NCI-H2171 treated with DMSO at 0.1 percent for 48 hours (cell line): Measurements from ENCODE around the gene FTO.

ENCODE experiments used
- DNase-seq: peaks from one replicate; lab custom pipeline; 2025; lab: John Stamatoyannopoulos, UW

FTO gene

DNA sequence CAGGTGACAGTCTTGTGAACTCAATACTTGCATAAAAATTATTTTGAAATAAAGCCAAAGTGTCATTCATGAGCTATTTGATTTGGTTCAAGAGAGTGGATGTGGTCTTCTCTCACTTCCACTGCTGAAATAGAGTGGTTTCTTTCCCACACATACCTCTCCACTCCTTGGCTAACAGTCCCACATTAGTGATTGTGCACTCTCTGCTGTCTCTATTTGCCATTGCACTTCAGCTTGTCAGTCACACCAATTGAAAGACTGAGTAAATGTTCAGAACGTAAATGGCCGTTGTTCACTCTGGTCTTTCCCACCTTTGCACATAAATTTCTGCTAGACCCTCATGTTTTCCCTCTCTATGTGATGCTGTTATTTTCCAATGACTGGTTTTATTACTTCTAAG lies 197.5 kb downstream of the FTO start:
- DNase-seq, result no peak

DNA sequence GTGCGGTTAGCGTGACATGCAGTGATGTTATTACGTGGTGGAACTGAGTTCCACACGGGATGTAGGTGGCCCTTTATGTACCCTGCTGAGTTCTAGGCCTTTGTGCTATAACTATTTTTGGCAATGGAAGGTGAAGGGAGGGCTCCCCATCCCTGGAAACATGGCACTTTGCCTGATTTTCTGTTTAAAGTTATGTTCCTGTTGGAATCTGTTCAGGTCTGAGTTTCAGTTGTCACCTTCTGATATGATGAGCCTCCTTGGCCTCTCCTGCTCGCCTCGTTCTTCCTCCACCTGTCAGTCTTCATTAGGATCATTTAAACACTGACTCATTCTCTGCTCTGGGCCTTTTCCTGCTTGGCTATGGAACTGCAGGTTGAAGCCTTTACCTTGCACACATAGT lies 200.6 kb downstream of the FTO start:
- DNase-seq, result peak; percentile 40

DNA sequence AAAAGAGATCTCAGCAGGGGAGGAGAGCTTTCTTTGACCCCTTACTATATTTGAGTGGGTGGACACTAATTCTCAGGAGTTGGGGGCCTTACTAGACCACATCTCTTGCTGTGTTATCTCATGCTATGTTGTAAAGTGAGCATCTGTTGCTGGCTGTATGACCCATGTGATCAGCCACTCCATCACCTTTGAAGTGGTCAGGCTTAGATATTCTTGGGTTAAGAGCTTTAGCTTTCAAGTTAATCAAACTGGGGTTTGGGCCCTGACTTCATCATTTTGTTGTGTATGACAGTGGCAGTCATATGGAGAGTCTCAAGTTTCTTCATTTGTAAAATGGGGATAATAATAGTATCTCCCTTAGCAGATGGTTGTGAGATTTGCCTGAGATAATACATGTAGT lies 201.1 kb downstream of the FTO start:
- no peak for DNase-seq

DNA sequence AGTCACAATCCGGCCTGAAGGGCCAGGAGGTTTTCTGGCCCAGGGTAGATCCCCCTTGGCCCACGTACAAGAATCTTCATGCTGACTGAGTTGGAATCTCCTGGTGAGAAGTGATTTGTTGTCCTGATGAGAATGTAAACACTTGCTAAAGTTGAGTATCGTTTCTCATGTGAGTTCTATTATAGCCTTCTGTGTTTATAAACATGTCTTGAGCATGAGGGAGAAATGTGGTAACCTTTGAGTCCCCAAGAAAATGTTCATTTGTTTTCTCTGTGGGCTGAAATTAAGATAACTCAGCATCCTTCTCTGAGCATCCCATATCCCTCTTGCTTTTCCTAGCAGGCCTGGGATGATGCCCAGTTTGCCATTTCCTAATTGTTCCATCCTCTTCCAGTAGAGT lies 204.8 kb downstream of the FTO start:
- no peak for DNase-seq

DNA sequence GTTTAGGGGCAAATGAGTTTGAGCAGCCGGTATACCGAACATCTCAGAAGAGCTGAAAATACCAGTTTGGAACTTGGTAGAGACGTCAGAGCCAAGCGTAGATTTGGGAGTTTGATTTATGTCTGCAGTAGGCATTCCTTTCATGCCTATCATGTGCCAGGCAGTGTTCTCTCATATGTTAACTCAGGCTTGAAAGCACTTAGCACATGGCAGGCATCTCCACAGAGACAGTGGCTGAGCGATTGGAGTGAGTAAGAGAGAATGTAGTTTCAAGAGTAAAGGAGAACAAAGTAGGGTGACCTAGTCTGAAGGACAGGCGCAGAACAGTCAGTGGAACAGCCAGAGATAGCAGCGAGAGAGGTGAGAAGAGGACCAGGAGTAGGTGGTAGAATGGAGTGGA lies 207.0 kb downstream of the FTO start:
- DNase-seq, result no peak

DNA sequence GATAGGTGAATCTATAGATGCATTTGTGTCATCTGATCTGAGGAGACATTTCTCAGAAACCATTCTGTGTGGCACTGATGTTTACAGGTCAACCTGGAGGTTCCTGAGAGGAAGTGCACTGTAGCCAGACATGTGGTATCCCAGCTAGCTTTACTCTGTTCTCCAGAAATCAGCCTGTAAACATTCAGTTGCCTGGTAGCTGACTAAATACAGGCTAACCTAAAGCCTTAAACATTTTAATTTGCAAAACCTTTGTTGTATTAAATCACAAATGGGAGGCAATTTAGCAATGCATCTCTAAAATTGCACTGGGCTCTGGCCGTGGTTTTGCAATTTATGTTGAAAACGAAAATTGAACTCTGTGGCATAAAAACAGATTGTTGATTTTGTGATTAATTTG lies 207.6 kb downstream of the FTO start:
- DNase-seq, result no peak

DNA sequence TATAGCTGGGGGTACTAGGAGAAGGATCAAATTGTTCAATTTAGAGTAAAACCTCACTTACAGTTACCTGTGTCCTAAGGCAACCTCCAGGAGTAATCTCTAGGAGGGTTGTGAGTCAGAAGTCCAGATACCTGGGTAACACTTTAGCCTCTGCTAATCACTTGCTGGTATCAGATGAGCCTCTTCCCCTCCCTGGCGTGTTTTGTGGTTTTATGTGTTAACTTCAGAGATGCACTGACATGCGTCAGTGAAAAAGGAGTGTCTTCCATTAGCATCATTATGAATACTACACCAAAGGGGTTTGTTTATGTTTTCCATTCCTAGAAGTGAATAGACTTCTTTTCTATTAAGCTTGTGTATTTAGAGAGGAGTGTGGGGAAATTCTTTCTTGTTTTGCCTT lies 208.2 kb downstream of the FTO start:
- no peak for DNase-seq

DNA sequence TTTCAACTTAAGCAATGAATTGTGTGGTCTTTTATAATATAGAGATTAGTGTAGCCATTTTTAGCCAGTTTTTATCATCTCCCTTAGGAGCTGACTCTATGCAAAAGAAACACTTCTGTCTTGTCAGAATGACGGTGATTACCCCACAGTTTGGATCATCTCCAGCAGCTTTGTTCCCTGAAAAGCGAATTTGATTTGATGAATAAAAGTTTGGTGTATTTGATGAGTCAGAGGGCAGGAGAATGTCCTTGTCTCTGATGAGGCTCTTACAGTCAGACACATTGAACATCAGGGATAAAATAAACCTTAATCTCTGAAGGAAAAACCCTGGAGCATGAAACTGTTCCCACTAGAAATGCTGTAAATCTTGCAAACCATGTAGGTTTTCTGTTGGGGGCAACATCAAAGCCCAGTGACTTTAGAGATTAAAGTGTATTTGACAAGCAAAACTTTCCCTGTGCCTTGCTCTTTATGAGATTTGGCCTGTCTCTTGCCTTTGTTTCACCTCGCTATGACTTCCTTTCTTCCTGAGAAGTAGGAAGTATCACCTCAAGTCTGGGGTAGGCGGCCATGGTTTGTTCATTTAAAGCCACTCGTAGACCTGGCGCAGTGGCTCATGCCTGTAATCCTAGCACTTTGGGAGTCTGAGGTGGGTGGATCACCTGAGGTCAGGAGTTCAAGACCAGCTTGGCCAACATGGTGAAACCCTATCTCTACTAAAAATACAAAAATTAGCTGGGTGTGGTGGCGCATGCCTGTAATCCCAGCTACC lies 209.3 kb downstream of the FTO start:
- no peak for DNase-seq

DNA sequence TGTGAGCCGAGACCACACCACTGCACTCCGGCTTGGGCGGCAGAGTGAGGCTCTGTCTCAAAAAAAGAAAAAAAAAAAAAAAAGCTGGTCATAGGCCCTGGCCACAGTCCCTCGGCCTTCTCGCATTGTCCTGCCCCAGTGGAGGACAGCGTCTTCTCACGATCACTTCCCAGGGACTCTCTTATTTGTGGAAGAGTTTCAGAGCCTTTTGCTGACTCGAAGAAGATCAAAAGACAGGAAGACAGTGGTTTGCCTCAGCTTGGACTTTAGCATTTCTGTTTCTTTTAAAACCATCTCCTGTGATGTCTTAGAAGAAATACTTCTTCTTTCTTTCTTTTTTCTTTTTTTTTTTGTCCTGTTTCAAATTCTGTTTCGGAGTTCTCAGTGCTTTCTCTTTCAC lies 210.0 kb downstream of the FTO start:
- no peak for DNase-seq

DNA sequence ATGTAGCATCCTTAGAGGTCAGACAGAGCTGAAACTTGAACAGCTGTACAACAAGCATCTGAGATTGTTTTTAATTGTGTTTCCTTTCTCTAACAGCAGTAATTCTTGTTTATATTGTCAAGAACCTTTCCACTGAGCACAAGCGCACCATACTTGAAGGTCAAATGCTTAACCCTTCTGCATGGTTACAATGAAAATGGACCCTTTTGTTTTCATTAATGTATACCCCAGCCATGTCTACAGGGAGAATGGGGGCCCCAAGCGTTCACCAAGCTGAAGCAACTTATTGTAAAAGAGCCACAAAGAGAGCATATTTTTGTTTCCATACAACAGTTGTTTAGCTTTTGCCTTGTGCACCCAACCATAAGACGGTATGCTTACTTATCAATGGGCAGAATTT lies 210.8 kb downstream of the FTO start:
- DNase-seq, result no peak

DNA sequence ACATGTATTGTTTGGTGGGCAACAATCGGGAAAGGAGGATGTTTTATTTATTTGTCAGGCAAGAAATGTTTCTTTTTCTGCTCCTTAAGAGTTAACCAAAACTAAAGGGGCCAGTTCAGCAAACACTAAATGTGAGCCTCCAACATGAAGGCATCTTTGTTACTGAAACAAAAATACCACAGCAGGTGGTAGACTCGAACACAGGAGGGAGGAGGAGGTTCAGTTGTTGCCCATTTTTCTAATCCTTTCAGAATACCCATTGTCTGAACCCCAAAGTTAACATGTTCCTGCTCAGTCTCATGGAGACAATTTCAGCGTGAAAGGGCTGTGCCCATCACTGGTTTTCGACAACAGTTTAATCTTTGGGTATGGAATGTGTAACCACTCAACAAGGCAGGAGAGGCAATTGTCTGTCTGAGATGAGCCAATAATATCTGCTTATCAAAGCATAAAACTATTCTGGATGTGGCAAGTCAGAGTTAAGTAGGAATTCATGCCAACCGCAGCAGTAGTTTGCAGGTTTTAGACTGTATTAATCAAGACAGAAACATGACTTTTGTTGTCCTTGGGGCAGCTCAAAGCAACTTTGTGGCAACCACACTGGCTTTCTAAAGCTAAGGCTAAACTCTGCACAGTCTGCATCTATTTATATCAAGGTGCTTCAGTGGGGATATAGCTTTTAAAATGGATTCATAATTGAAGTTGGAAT lies 211.7 kb downstream of the FTO start:
- DNase-seq, result no peak

DNA sequence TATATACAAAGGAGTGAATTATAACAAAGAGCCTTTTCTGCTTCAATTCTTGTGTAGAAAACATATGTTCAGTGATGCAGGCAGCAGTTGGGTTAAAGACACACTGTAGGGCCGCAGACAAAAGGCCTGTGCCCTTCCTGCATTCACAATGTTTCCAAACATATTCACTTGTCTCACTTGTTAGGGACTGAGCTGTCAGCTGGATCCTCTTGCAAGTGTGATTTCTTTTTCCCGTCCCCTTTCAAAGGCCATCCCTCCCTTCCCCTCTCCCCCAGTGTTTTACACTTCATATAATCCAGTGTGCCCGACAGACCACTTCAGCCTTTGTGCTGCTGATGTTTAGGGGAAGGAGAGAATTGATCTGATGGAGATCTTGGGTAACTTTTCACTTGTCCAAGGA lies 217.0 kb downstream of the FTO start:
- no peak for DNase-seq

DNA sequence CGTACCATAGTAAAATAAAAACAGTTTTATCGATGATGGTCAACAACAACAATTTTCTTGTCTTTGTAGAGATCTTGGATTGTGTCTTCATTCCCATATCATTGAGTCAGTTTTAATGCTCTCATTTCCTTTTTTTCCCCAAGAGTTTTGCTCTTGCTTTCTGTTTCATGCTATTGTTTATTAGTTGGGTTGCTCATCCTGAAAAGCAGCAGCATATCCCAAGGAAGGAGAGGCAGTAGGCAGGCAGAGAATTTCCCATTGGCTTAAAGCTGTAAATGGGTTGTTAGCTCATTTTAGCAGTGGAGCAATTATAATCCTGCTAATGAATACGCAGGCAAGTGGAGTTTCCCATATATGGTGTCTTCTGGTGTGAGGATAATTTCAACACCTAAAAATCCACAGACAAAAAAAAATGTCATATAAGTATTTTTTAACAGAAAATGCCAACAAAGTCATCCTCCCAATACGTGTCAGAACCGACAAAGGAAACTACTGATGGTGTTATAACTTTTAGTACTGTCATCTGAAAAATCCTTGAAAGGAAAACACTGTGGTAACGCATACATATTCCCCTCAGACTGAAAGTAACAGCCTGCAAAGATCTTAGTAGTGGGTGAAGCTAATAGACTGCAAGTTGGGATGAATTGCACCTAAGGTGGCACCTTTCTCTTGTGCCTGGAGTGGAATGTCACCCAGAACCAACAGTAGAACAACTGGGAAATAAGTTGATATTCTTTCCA lies 218.3 kb downstream of the FTO start:
- DNase-seq, result no peak

DNA sequence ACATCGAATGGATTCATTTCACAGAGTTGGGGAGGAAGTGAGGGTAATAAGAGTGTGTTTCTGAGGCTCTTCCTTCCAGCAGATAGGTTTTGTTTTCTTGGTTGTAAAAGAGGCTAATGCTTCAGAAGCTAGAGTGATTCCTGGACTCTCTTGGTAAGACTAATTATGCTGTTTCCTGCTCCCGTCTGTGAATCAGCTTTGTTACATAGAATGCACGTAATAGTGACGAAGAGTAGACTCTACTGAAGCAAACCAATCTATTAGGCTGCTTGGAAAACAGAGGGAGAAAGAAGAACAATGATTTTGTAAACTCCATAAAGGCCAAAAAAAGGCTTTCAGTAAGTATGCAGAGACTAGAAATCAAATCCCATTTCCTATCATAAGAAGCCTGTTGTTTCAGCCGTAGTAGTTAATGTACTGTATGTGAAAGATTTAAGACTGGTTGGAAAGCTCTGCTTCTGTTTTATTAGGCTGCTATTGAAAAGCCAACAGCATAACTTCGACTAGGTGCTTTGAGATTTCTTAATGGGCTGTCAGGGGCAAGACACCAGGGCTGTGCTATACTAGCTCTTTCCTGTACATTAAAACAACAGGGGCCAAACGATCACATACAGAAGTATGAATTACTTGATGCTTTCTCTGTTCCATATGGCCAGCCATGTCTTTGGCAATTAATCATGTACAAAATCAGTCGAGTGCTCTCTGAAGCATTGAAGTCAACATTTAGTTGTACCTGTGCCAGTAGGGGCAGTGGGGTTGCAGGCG lies 219.0 kb downstream of the FTO start:
- peak; percentile 95 for DNase-seq

DNA sequence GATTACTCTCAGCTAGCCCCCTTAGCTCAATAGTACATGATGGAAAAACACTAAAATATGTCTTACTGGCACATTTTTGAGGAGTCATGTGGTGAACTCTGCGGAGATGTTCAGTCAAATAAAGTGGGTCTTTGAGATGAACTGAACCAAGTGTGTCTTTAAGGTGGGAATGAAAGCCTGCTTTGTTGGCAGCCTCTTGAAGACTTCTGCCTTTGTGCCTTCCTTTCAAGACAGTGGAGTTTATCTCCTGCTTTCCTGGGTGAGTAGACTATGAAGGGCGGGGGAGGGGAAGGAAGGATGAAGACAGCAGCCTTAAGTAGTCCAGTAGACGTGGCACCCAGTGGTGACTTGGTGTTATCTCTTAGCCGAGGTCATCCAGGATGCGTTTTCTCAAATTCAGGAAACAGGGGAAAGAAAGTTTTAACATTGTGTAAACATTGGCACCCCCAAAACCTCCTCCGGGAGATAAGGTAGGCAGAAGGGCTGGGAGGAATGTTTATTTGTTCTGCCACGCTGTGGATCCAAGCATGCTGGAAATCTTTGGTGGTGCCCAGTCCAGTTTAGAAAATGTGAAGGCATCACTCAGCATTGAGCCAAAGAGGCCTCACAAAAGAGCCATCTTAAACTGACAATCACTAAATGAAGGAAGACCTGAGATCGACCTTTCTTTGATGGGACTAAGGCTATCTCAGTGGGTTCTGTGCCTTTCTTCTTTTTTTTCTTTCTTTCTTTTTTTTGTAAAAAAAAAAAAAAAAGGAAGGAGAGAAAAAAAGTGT lies 220.6 kb downstream of the FTO start:
- DNase-seq, result no peak

DNA sequence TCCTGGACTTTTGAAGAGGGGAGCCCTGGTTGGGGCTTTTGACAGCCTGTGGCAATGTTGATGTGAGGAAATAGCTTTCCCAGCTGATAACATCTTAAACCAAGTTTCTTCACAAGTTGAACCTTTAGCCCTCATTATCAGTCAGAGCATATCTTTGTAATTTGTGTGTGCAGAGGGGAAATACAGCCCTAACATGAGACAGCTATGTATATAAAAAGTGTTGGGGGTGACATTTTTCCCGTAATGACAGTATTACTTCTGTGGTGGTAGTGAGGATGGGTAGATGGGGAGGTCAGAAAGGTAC lies 221.1 kb downstream of the FTO start:
- no peak for DNase-seq

DNA sequence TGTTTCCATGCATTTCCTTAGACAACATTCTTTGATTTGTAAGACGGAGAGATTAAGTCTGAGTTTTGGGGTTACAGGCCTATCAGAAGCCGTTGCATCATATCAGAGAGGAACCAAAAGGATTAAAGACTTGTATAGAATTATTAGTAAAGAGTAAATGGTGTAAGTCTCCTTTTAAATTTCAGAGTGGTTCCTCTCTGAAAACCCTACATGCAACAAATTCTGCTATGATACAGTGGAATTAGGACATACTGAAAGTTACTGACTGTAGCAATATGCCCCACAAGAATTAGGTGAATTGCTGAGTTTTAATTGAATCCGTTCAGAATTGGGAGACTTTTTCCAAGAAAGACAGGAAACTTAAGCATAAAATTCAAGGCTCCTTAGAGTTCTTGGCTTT lies 221.6 kb downstream of the FTO start:
- DNase-seq, result no peak

DNA sequence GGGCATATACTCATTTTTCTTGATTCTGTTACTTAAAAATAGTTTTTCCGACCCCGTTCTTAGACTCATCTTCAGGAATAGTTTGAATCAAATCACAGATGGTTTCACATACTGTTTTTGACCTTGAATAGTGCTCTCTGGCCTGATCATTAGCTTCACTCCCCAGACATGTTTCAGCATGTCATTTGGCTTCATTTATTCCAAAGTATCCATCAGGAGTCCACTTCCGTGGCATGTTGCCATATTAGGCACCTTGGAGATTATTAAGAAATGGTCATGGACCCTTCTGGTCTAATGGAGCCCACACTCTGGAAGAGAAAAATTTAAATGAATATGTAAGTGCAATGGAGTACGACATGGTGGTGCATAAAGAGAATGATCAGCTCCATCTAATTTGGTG lies 222.3 kb downstream of the FTO start:
- DNase-seq, result no peak

DNA sequence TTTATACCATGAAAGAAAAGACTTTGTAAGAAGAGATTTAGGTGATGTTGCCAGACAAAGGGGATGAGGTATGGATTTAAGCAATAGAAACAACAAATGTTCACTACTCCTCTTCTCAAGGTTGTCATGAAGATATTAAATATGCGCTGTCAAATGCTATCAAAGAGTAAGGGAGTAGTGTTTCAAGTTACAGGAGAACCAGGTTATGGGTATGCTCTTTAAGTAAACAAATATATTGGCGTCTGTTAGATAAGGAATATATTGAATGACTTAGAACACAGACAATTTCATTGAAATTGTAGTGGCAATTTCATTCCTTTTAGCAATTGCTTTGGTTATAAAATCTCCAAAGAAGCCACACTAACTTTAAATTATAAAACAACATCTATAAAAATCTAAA lies 229.0 kb downstream of the FTO start:
- DNase-seq, result peak; percentile 24

DNA sequence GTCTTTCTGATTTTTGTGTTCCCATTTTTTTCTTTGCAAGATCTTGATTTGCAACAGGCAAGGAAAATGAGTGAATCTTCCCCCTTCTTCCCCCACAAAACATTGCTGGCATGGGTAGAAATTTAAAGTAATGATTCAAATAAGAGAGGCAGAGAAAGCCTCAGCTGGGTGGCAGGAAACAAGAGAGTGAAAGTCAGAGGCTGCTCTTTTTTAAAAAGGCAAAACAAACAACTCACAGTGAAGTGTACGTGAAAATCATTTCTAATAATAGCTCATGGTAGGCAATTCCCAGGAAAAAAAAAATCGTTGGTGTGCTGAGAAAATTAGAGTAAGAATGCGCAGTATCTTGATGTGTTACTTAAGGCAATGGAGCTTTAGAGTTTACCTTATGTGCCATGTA lies 229.5 kb downstream of the FTO start:
- DNase-seq, result no peak

DNA sequence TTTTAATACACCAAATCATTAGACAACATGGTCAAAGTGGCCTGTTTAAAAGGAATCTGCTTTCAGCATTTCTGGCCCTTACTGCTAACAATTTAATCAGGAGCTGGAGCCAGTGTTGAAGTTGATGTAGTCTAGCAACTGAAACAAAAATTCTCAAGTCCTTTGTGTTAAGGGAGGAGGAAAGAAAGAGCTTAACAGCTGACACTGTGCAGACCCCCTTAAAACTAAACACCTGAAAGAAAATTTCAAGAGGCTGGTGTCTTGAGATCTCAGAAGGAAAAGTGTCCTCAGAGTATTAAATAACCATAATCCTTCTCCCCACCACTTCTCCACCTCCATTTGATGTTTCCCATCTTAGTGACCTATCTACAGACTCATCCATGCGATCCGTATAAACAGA lies 232.1 kb downstream of the FTO start:
- DNase-seq, result no peak

DNA sequence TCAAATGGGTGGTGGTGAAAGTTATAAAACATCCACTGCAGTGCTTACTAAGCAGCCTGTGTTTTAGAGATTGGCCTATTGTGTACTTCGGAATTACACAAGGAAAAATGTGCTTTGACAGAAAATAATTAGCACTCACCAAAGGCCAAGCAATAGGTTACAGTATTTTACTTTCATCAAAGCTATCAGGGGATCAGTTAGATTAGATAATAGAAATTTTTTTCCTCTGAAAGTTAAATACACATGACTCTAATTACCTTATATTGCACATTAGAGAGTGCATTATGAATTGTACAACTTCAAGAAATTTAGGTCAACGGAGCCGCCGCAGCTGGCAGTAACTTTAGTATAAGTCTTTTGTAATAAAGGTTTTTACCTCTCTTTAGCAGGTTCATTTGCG lies 232.6 kb downstream of the FTO start:
- no peak for DNase-seq
